ENCODE measurements around the gene SHMT1. TPM values are rescaled to one million over a fixed set of nuclear protein-coding genes. Genes with fewer than 3 reads are reported as not detected.

Gene SHMT1
- total RNA-seq, 1 donor from 2014 or later = 2.3 TPM

DNA sequence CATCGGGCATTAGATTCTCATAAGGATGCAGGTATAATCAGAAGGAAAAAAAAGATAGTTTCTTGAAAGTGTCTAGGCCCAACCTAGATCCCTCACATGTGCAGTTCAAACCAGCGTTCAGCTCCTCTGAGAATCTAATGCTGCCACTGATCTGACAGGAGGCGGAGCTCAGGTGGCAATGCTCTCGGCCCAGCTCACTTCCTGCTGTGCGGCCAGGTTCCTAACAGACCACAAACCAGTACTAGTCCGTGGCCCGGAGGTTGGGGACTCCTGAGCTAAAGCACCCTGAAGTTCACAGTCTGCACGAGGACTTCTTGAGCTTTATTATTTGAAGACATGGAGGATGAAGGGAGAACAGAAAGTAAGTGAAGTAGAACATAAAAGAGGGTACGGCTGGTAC is 31.5 kb downstream of the SHMT1 start:
- intact Hi-C loops (cut with DNase I) = no loop called here
- DNase-seq (ENCODE audit: low spot score) = no peak

DNA sequence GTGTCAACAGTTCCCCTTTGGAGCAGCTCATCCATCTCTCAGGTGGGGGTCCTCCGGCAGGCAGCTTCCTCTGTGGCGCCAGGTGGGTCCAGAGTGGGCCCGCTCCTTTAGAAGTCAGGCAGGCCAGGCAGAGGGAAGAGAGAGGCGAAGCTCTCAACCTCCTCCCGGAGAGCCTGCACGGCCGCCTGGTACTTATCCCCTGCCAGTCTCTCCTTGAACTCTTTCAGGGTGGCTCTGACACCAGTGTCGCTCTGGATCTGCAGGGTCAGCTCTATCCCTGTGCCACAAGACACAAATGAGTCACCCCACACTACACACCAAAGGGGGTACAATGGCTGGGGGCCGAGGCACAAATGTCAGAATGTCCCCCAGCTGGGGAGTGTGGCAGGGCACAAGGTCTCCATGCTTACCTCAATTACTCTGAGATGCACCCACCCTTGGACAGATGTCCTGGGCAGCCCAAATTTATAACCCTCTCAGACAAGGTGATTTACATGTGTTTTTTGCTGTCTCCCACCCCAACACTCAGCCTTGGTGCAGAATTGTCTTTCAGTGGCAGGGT is 34.6 kb downstream of the SHMT1 start:
- no peak for DNase-seq (ENCODE audit: low spot score)
- intact Hi-C loops (cut with DNase I) = no loop called here

- intact Hi-C loops (cut with DNase I) = no loop called here
- no peak for DNase-seq (ENCODE audit: low spot score)
Measured at GRCh38 chr17:18327556-18327955, 35.8 kb downstream of the SHMT1 start.

- intact Hi-C loops (cut with DNase I) = no loop called here
- no peak for DNase-seq (ENCODE audit: low spot score)
Measured at GRCh38 chr17:18327093-18327492, 36.3 kb downstream of the SHMT1 start.

GRCh38 chr17:18326572-18326971 is 36.8 kb downstream of the SHMT1 start:
- intact Hi-C loops (cut with DNase I) = no loop called here
- DNase-seq (ENCODE audit: low spot score) = no peak

DNA sequence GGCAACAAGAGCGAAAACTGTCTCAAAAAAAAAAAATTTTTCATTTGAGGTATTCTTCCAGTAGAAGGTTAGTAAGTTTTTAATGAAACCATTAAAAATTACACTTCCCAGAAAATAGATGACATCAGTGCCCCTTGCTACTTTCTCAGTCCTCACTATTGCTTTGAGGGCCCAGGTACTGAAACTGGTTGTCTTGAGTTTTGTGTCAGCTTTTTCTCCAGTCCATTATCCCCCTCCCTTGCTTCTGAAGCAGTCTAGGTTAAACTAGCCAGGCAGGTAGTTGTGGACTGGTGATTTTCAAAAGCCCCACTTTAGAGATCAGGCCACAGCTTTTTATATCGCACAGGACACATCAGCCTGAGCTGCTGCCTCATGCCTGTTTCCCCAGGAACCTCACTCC is 37.3 kb downstream of the SHMT1 start:
- no peak for DNase-seq (ENCODE audit: low spot score)
- intact Hi-C loops (cut with DNase I) = no loop called here

- intact Hi-C loops (cut with DNase I) = no loop called here
Measured at GRCh38 chr17:18324140-18325050, 39.0 kb downstream of the SHMT1 start.

GRCh38 chr17:18323507-18324139 is 39.7 kb downstream of the SHMT1 start:
- intact Hi-C loops (cut with DNase I) = no loop called here
- DNase-seq (ENCODE audit: low spot score) = no peak

More at GRCh38 chr17:18324140-18325050, 39.0 kb downstream of the SHMT1 start:
- DNase-seq (ENCODE audit: low spot score) = no peak

- intact Hi-C loops (cut with DNase I) = no loop called here
- no peak for DNase-seq (ENCODE audit: low spot score)
Measured at GRCh38 chr17:18323007-18323406, 40.3 kb downstream of the SHMT1 start.

- intact Hi-C loops (cut with DNase I) = no loop called here
- no peak for DNase-seq (ENCODE audit: low spot score)
Measured at GRCh38 chr17:18322522-18322921, 40.8 kb downstream of the SHMT1 start.

DNA sequence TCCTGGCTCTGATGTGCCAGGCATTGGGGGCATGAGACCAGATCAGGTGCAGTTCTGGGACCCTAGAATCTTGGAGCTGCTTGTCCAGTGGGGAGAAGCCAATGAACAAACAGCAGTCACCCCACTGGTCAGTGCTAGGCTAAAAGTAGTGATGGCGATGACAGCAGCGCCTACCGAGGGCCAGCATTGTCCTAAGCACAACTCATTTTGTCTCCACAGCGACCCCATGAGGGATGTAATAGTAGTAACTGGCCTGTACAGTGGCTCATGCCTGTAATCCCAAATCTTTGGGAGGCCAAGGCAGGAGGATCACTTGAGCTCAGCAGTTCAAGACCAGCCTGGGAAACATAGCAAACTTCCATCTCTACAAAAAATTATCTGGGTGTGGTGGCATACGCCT is 42.0 kb downstream of the SHMT1 start:
- no peak for DNase-seq (ENCODE audit: low spot score)
- intact Hi-C loops (cut with DNase I) = no loop called here

- DNase-seq (ENCODE audit: low spot score) = no peak
- intact Hi-C loops (cut with DNase I) = no loop called here
Measured at GRCh38 chr17:18320301-18320700, 43.0 kb downstream of the SHMT1 start.

DNA sequence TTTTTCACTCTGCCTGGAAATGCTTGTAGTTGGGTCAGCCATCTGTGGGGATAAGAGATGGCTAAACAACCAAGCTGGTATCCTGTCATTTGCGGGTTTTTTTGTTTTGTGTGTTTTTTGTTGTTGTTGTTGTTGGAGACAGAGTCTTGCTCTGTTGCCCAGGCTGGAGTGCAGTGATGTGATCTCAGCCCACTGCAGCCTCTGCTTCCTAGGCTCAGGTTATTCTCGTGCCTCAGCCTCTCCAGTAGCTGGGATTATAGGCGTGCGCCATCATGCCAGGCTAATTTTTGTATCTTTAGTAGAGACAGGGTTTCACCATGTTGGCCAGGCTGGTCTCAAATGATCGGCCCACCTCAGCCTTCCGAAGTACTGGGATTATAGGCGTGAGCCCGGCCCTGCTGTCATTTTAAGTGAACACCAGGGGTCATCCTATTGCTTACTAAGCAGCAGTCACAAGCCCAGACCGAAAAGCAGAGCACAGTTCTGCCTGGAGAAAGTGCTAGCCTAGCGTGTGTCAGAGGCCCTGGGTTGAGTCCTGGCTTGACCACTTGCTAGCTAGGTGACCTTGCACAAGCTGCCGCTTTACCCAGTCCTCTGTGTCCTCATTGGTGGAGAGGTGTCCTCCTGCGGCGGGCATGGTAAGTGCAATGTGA is 43.6 kb downstream of the SHMT1 start:
- intact Hi-C loops (cut with DNase I) = loop anchor here (5.0 kb wide), 2 partner anchors 43 to 72 kb away; partner anchors contain the start of gene SHMT1
- no peak for DNase-seq (ENCODE audit: low spot score)

DNA sequence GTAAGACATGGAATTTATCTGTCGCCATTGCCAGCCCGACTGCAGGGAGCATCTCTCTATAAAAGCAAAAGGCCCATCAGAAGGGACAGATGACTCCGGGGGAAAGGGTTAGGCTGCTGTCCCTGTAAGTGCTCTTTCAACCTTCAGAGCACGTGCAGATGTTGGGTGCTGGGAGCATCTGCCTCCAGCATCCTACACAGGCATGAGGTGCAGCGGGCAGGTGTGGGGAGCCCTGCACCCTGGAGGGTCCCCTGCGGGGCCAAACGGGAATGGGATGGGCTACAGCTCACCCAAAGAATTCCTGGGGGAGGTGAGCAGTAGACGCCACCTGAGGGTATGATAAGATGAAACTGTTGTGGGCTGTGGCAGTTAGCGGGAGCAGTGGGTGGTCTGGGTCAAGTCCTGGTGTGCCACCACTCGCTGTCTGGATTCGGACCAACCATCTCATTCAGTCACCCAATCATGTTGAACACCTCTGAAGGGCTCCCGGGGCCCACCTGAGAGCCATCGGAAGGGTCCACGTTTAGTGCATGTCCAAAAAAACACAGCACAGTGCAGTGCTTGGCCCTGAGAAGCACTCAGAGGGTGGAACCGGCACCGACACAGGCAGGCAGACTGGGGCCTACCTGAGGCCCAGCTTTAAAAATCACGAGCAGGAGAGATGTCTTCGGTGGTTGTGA is 44.4 kb downstream of the SHMT1 start:
- DNase-seq (ENCODE audit: low spot score) = no peak
- intact Hi-C loops (cut with DNase I) = loop anchor here (5.0 kb wide), 2 partner anchors 43 to 72 kb away; partner anchors contain the start of gene SHMT1

DNA sequence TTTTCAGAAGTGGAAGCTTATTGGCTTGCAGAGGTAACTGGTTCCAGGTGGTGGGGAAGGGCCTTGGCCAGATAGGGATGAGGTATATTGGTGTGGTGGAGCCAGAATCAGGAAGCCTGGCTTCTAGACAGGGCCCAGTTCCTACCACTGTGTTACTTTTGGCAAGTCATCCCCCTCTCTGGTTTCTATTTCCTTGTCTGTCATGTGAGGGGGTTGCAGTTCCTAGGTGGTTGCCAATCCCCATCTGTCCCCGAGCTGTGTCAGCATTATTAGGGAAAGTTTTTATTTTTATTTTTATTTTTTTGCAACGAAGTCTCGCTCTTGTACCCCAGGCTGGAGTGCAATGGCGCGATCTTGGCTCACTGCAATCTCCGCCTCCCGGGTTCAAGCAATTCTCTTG is 45.2 kb downstream of the SHMT1 start:
- intact Hi-C loops (cut with DNase I) = loop anchor here (5.0 kb wide), 2 partner anchors 44 to 71 kb away; partner anchors contain the start of gene SHMT1
- no peak for DNase-seq (ENCODE audit: low spot score)

GRCh38 chr17:18315961-18316360 is 47.4 kb downstream of the SHMT1 start:
- intact Hi-C loops (cut with DNase I) = loop anchor here (2.0 to 5.0 kb wide), 4 partner anchors 46 to 91 kb away; partner anchors contain the start of genes LLGL1, MIEF2 and SHMT1
- no peak for DNase-seq (ENCODE audit: low spot score)

GRCh38 chr17:18315562-18315922 is 47.8 kb downstream of the SHMT1 start:
- no peak for DNase-seq (ENCODE audit: low spot score)

DNA sequence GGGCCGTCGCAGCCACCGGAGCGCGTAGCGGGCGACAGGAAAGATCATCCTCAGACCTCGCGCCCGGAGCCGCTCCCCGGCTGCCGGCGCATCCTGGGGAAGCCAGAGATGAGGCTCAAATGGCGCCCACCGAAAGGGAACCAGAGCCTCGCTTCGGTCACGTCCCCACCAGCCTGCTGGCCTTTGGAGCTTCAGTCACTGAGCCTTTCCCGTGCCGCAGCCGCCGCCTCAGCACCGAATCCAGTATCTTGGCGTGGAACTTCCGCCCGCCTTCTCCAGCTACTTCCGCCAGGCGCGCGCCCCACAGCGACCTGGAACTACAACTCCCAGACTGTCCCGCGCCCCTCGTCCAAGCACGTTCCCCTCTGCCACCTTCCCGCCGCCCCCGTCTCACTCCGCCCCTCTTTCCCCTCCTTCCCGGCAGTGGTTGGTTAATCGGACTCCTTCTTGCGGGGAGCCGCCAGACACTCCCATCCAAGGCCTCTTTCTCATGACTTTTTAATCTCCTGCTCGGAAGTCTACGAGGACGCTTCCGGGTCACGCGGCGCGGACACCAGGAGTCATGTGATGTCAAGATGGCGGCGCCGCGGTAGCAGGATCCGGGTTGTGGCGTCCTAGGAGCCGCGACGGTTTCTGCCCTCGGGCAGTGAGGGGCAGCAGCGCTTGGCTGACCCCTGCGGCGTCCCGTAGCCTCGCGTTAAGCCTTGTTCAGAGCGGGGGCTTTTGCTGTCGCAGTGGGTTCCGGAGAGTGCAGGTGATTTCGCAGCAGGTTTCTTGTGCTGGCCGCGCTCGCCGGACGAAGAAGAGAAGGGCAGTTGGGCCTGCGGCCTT is 48.4 kb downstream of the SHMT1 start, which contains the start of the genes SMCR8 and TOP3A:
SMCR8 (plus strand) TSS at position 563 of the 831 bp plus-strand sequence. CDS start 497 bp downstream, outside the sequence.
TOP3A (minus strand) TSS at position 264 of the 831 bp plus-strand sequence; CDS start at position 48, 216 bp downstream.
- intact Hi-C loops (cut with DNase I) = loop anchor here (2.0 to 5.0 kb wide), 4 partner anchors 47 to 90 kb away; partner anchors contain the start of genes LLGL1, MIEF2 and SHMT1
- DNase-seq (ENCODE audit: low spot score) = peak; percentile 98

More at GRCh38 chr17:18315562-18315922, 47.8 kb downstream of the SHMT1 start:
- intact Hi-C loops (cut with DNase I) = loop anchor here (2.0 to 5.0 kb wide), 4 partner anchors 47 to 91 kb away; partner anchors contain the start of genes LLGL1, MIEF2 and SHMT1

Data from cardiac septum (tissue), 1 donor.